HepG2 (cell line): ENCODE measurements around the gene HDDC2. TPM values are rescaled to one million over a fixed set of nuclear protein-coding genes. Genes with fewer than 3 reads are reported as not detected.

Experiments used
- ATF3 ChIP-seq: sonication (generic); formaldehyde crosslinking; IDR thresholded peaks from 2 replicates; pipeline ENCODE4 v1.4.0; 2020; ENCODE audit warnings: missing genetic modification reagents
- ATF6 ChIP-seq: sonication (generic); formaldehyde crosslinking; conservative IDR thresholded peaks from 2 replicates; pipeline ENCODE4 v1.4.0; 2020; ENCODE audit warnings: missing genetic modification reagents
- BRCA1 ChIP-seq: sonication (generic); formaldehyde crosslinking; IDR thresholded peaks from 2 replicates; pipeline ENCODE4 v1.4.0; 2020; ENCODE audit warnings: missing genetic modification reagents
- DBP ChIP-seq: sonication (generic); formaldehyde crosslinking; IDR thresholded peaks from 2 replicates; pipeline ENCODE4 v1.4.0; 2020; ENCODE audit warnings: missing genetic modification reagents; ENCODE audit errors: not compliant biosample characterization
- FIP1L1 ChIP-seq: fragments of 200-400 bp; formaldehyde crosslinking; IDR thresholded peaks from 2 replicates; pipeline ENCODE4 v1.6.1; 2018; ENCODE audit warnings: low read depth, mild to moderate bottlenecking, low read length, moderate library complexity, borderline replicate concordance; ENCODE audit not compliant: insufficient read depth
- HCFC1 ChIP-seq: fragments of 150-350 bp; IDR thresholded peaks from 2 replicates; pipeline ENCODE4 v1.6.1; 2014; ENCODE audit warnings: low read depth, low read length
- KAT8 ChIP-seq: IDR thresholded peaks from 2 replicates; pipeline ENCODE4 v1.6.1; 2016; ENCODE audit warnings: missing genetic modification reagents, missing compliant biosample characterization
- ONECUT2 ChIP-seq: sonication (generic); formaldehyde crosslinking; IDR thresholded peaks from 2 replicates; pipeline ENCODE4 v1.4.0; 2020; ENCODE audit warnings: missing genetic modification reagents
- PAX8 ChIP-seq: sonication (generic); formaldehyde crosslinking; IDR thresholded peaks from 2 replicates; pipeline ENCODE4 v1.8.0; 2022; ENCODE audit warnings: mild to moderate bottlenecking, missing genetic modification reagents, borderline replicate concordance
- POGZ ChIP-seq: sonication (generic); formaldehyde crosslinking; IDR thresholded peaks from 2 replicates; pipeline ENCODE4 v1.4.0; 2020; ENCODE audit warnings: mild to moderate bottlenecking, missing genetic modification reagents
- SCMH1 ChIP-seq: sonication (generic); formaldehyde crosslinking; IDR thresholded peaks from 2 replicates; pipeline ENCODE4 v1.9.0; 2021; ENCODE audit warnings: missing genetic modification reagents, mild to moderate bottlenecking, borderline replicate concordance
- SMARCC2 ChIP-seq: fragments of 450-650 bp; IDR thresholded peaks from 2 replicates; pipeline ENCODE4 v1.6.1; 2017; ENCODE audit warnings: antibody characterized with exemption, mild to moderate bottlenecking
- SOX5 ChIP-seq: IDR thresholded peaks from 2 replicates; pipeline ENCODE4 v1.6.1; 2016; ENCODE audit warnings: borderline replicate concordance
- ZBTB3 ChIP-seq: sonication (generic); formaldehyde crosslinking; IDR thresholded peaks from 2 replicates; pipeline ENCODE4 v1.4.0; 2020; ENCODE audit warnings: low read depth, mild to moderate bottlenecking, moderate library complexity, missing genetic modification reagents, borderline replicate concordance
- ZNF138 ChIP-seq: sonication (generic); formaldehyde crosslinking; IDR thresholded peaks from 2 replicates; pipeline ENCODE4 v1.5.0; 2020; ENCODE audit warnings: mild to moderate bottlenecking, low read depth, missing genetic modification reagents
- ZNF546 ChIP-seq: sonication (generic); formaldehyde crosslinking; conservative IDR thresholded peaks from 2 replicates; pipeline ENCODE4 v1.8.1; 2023; ENCODE audit warnings: mild to moderate bottlenecking, missing genetic modification reagents
- ZSCAN12 ChIP-seq: sonication (generic); formaldehyde crosslinking; IDR thresholded peaks from 2 replicates; pipeline ENCODE4 v1.9.0; 2021; ENCODE audit warnings: mild to moderate bottlenecking, missing genetic modification reagents
- ZSCAN21 ChIP-seq: sonication (generic); formaldehyde crosslinking; IDR thresholded peaks from 2 replicates; pipeline ENCODE4 v1.8.0; 2022; ENCODE audit warnings: mild to moderate bottlenecking, missing genetic modification reagents, moderate library complexity, borderline replicate concordance
- polyA plus RNA-seq, 8 experiments: library from polyadenylated mRNA; depleted of rRNA in 3 of 8; stranded (reverse) in 7 of 8; unstranded in 1 of 8; fragments of >200 nt; fragmentation: Illumina TruSeq in 4 of 8; extraction: Trizol in 4 of 8; gene quantifications; 2 replicates each; pipeline versions ENCODE4 v1.2.1 to v1.2.3, GENCODE V29; 2011 to 2016; ENCODE audit warnings: low read depth in 4 of 8, missing spikeins in 1 of 8, mixed read lengths in 1 of 8; ENCODE audit not compliant: insufficient read depth in 1 of 8
- total RNA-seq, 5 experiments: library from RNA; depleted of rRNA; stranded (reverse); fragments of >200 nt; fragmentation: Illumina TruSeq; extraction: Trizol; gene quantifications; 2 replicates each; pipeline ENCODE4 v1.2.3, GENCODE V29; 2016; ENCODE audit warnings: low read depth in 1 of 5
- TF ChIP-seq, protein P1 (sequence below): sonication (generic); formaldehyde crosslinking; conservative IDR thresholded peaks from 2 replicates; pipeline ENCODE4 v1.8.1; 2023; ENCODE audit warnings: missing genetic modification reagents
- TF ChIP-seq, protein P2 (sequence below): sonication (generic); formaldehyde crosslinking; IDR thresholded peaks from 2 replicates; pipeline ENCODE4 v1.5.1; 2020; ENCODE audit warnings: missing genetic modification reagents, mild to moderate bottlenecking, borderline replicate concordance
- TF ChIP-seq, protein P3 (sequence below): sonication (generic); formaldehyde crosslinking; IDR thresholded peaks from 2 replicates; pipeline ENCODE4 v1.4.0; 2020; ENCODE audit warnings: missing genetic modification reagents

Gene HDDC2
- total and polyA plus RNA-seq, 2 of the 13 experiments (the other 11 are each of a cell fraction or from before 2014, with no cell fraction given), result 76.7 to 78.7 TPM

- TF ChIP-seq, protein P1, sequence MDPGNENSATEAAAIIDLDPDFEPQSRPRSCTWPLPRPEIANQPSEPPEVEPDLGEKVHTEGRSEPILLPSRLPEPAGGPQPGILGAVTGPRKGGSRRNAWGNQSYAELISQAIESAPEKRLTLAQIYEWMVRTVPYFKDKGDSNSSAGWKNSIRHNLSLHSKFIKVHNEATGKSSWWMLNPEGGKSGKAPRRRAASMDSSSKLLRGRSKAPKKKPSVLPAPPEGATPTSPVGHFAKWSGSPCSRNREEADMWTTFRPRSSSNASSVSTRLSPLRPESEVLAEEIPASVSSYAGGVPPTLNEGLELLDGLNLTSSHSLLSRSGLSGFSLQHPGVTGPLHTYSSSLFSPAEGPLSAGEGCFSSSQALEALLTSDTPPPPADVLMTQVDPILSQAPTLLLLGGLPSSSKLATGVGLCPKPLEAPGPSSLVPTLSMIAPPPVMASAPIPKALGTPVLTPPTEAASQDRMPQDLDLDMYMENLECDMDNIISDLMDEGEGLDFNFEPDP (CRISPR knock-in tag), result no peak
- TF ChIP-seq ZBTB3 (CRISPR knock-in tag), result peak; percentile 66; the same call in 1 of the 2 replicates
- TF ChIP-seq ZNF546 (CRISPR knock-in tag), result peak; percentile 91; the same call in 1 of the 2 replicates
- TF ChIP-seq POGZ (CRISPR knock-in tag), result peak; percentile 91
- TF ChIP-seq, protein P2, sequence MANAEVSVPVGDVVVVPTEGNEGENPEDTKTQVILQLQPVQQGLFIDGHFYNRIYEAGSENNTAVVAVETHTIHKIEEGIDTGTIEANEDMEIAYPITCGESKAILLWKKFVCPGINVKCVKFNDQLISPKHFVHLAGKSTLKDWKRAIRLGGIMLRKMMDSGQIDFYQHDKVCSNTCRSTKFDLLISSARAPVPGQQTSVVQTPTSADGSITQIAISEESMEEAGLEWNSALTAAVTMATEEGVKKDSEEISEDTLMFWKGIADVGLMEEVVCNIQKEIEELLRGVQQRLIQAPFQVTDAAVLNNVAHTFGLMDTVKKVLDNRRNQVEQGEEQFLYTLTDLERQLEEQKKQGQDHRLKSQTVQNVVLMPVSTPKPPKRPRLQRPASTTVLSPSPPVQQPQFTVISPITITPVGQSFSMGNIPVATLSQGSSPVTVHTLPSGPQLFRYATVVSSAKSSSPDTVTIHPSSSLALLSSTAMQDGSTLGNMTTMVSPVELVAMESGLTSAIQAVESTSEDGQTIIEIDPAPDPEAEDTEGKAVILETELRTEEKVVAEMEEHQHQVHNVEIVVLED (CRISPR knock-in tag), result peak; percentile 86
- TF ChIP-seq ZSCAN21 (CRISPR knock-in tag), result peak; percentile 98
- no peak for TF ChIP-seq SMARCC2
- TF ChIP-seq ZSCAN12 (CRISPR knock-in tag), result peak; percentile 98
- TF ChIP-seq ATF6 (CRISPR knock-in tag), result peak; percentile 84; the same call in 1 of the 2 replicates
- peak; percentile 84; the same call in 1 of the 2 replicates for TF ChIP-seq ZNF138 (CRISPR knock-in tag)
- peak; percentile 93 for TF ChIP-seq DBP (CRISPR knock-in tag)
- TF ChIP-seq HCFC1, result no peak
- peak; percentile 97; the same call in 1 of the 2 replicates for TF ChIP-seq PAX8 (CRISPR knock-in tag)
- TF ChIP-seq, protein P3, sequence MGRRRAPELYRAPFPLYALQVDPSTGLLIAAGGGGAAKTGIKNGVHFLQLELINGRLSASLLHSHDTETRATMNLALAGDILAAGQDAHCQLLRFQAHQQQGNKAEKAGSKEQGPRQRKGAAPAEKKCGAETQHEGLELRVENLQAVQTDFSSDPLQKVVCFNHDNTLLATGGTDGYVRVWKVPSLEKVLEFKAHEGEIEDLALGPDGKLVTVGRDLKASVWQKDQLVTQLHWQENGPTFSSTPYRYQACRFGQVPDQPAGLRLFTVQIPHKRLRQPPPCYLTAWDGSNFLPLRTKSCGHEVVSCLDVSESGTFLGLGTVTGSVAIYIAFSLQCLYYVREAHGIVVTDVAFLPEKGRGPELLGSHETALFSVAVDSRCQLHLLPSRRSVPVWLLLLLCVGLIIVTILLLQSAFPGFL (CRISPR knock-in tag), result peak; percentile 82; the same call in 1 of the 2 replicates
- TF ChIP-seq BRCA1 (CRISPR knock-in tag), result peak; percentile 84
- no peak for TF ChIP-seq ONECUT2 (CRISPR knock-in tag)
- TF ChIP-seq SCMH1, result no peak
- peak; percentile 88 for TF ChIP-seq KAT8
- TF ChIP-seq ATF3 (CRISPR knock-in tag), result peak; percentile 60; the same call in 1 of the 2 replicates
- peak; percentile 56; the same call in 1 of the 2 replicates for TF ChIP-seq SOX5 (CRISPR knock-in tag)
- TF ChIP-seq FIP1L1, result no peak
Measured at GRCh38 chr6:125301435-125302391, at the start of gene HDDC2 (continued).
